Osteocyte (in vitro differentiated cells): ENCODE data around the gene CFAP46. TPM values are rescaled to one million over a fixed set of nuclear protein-coding genes. Genes with fewer than 3 reads are reported as not detected.
"Not testable (repeated sequence)": the region's sequence is repeated elsewhere in the genome, so short reads cannot be mapped to it uniquely, and the experiment has no call there.

Source experiments
- DNase-seq: peaks from one replicate; pipeline ENCODE4 v3.0.0; 2021; ENCODE audit warnings: mixed read lengths; ENCODE audit not compliant: unreplicated experiment; ENCODE audit errors: extremely low spot score
- H3K27ac Mint-ChIP-seq: one replicate; pipeline ENCODE4 v1.8.0; 2021; ENCODE audit warnings: mild to moderate bottlenecking, mixed read lengths; ENCODE audit not compliant: unreplicated experiment
- H3K27me3 Mint-ChIP-seq: one replicate; pipeline ENCODE4 v1.8.0; 2021; ENCODE audit warnings: mixed read lengths; ENCODE audit not compliant: unreplicated experiment
- H3K36me3 Mint-ChIP-seq: one replicate; pipeline ENCODE4 v1.8.0; 2021; ENCODE audit warnings: mixed read lengths; ENCODE audit not compliant: unreplicated experiment
- H3K4me1 Mint-ChIP-seq: one replicate; pipeline ENCODE4 v1.8.0; 2021; ENCODE audit warnings: mixed read lengths; ENCODE audit not compliant: unreplicated experiment
- H3K4me3 Mint-ChIP-seq: one replicate; pipeline ENCODE4 v1.8.0; 2021; ENCODE audit warnings: mild to moderate bottlenecking, moderate library complexity, mixed read lengths; ENCODE audit not compliant: unreplicated experiment
- H3K9me3 Mint-ChIP-seq: one replicate; pipeline ENCODE4 v1.8.0; 2021; ENCODE audit warnings: mixed read lengths; ENCODE audit not compliant: unreplicated experiment
- total RNA-seq: library from RNA; stranded (reverse); gene quantifications from 2 replicates; pipeline ENCODE4 v1.2.1, GENCODE V29; 2021
- TF ChIP-seq, protein P1 (sequence below): fragments of 200-600 bp; sonication (generic); IDR thresholded peaks from 2 replicates; pipeline ENCODE4 v1.5.0; 2021; ENCODE audit warnings: antibody characterized with exemption, mild to moderate bottlenecking, moderate library complexity

Gene CFAP46
- total RNA-seq, 1 donor from 2014 or later = 0.56 TPM

DNA sequence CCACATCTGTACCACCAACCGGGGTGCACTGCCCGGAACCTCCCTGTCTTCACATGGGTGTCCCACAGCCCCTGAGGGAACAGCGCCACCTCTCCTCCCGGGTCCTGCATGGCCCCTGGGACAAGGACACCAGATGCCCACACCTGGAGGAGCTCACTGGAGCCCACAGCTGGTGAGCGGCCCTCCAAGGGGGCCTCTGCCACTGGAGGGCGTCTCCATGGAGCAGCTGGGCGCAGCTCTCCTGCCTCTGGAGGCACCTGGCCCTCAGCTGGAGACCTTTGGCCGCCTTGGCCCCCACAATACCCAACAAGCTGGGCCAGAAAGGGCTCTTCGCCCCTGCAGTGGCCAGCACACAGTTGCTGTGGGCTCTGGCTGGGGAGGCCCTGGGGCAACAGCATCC is 149.2 kb downstream of the CFAP46 start:
- H3K4me1 Mint-ChIP-seq = no peaks in the 10 kb centered on the region
- TF ChIP-seq, protein P1, sequence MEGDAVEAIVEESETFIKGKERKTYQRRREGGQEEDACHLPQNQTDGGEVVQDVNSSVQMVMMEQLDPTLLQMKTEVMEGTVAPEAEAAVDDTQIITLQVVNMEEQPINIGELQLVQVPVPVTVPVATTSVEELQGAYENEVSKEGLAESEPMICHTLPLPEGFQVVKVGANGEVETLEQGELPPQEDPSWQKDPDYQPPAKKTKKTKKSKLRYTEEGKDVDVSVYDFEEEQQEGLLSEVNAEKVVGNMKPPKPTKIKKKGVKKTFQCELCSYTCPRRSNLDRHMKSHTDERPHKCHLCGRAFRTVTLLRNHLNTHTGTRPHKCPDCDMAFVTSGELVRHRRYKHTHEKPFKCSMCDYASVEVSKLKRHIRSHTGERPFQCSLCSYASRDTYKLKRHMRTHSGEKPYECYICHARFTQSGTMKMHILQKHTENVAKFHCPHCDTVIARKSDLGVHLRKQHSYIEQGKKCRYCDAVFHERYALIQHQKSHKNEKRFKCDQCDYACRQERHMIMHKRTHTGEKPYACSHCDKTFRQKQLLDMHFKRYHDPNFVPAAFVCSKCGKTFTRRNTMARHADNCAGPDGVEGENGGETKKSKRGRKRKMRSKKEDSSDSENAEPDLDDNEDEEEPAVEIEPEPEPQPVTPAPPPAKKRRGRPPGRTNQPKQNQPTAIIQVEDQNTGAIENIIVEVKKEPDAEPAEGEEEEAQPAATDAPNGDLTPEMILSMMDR = no peak
- H3K27ac Mint-ChIP-seq = no peak overlapping the region
- peaks cover 5% of the 10 kb centered on the region for H3K27me3 Mint-ChIP-seq
- H3K36me3 Mint-ChIP-seq = no peaks in the 10 kb centered on the region
- H3K4me3 Mint-ChIP-seq = no peak overlapping the region
- DNase-seq = no peak
- H3K9me3 Mint-ChIP-seq = no peaks in the 10 kb centered on the region

DNA sequence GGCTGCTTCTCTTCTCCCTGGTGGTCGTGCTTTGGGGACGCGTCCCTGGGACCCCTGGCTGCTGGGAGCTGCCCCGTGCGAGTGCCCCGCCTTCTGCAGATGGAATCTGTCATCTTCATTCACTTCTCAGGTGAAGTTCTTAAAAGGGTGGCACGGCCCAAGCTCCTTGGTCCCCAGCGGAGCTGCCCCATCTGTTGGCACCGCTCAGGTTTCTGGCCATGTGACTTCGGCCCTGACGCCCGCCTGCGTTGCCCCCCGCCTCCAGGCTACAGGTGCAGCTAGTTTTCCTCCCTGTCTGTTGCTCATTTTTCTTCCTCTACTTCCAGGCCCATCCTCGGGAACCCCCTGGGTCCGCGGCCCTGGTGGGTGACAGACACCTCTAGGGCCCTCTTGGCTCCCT is 149.6 kb downstream of the CFAP46 start:
- no peaks in the 10 kb centered on the region for H3K9me3 Mint-ChIP-seq
- no peaks in the 10 kb centered on the region for H3K36me3 Mint-ChIP-seq
- H3K4me1 Mint-ChIP-seq = no peaks in the 10 kb centered on the region
- no peak for DNase-seq
- H3K4me3 Mint-ChIP-seq = no peak overlapping the region
- TF ChIP-seq, protein P1 = no peak
- H3K27me3 Mint-ChIP-seq = peaks cover 5% of the 10 kb centered on the region
- no peak overlapping the region for H3K27ac Mint-ChIP-seq

DNA sequence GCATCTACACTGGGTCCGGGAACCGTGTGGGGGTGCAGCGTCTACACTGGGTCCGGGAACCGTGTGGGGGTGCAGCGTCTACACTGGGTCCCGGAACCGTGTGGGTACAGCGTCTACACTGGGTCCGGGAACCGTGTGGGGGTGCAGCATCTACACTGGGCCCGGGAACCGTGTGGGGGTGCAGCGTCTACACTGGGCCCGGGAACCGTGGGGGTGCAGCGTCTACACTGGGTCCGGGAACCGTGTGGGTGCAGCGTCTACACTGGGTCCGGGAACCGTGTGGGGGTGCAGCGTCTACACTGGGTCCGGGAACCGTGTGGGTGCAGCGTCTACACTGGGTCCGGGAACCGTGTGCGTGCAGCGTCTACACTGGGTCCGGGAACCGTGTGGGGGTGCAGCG is 150.3 kb downstream of the CFAP46 start:
- not testable (repeated sequence) for H3K27me3 Mint-ChIP-seq, H3K36me3 Mint-ChIP-seq, DNase-seq, H3K4me1 Mint-ChIP-seq, H3K4me3 Mint-ChIP-seq, H3K27ac Mint-ChIP-seq, H3K9me3 Mint-ChIP-seq

DNA sequence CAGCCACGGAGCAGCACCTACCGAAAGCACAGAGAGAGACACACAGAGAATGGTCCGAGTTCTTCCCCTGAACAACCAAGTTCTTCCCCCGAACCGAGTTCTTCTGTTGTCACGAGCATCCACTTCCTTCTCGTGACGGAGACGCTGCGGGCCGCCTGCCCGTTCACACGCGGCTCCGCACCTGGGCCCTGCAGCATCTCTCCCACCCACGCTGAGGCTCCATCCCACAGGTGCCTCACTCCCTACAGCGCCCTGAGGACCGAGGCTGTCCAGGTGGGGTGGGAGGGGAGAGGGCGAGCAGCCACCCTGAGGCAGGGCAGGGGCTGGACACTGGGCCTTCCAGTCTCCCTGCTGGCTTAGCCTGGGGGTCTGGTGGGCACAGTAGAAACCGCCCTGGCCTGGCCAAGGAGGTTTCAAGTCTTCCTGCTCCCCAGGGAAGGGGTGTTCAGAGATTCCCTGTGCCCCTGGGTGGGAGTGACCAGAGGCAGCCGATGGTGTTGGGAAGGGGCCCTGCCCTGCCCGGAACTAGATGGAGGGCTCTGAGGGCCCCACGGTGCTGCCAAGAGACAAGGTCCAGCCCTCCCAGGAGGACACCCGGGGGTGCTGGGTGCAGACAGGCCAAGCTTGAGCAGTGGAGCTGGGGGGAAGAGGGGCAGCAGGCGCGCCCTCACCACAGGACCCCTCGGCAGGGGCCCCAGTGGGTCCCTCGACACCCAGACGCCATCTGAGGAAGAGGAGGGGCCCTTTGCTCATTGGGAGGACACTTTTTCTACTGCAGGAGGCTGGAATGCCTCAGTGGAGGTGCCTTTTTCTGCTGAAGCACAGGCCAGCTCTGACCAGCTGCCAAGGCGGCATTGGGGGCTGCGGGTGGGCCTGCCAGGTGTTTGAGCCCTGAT is 151.2 kb downstream of the CFAP46 start:
- no peak overlapping the region for H3K4me3 Mint-ChIP-seq
- no peaks in the 10 kb centered on the region for H3K4me1 Mint-ChIP-seq
- H3K27ac Mint-ChIP-seq = no peak overlapping the region
- H3K36me3 Mint-ChIP-seq = no peaks in the 10 kb centered on the region
- TF ChIP-seq, protein P1 = no peak
- DNase-seq = no peak
- H3K9me3 Mint-ChIP-seq = no peaks in the 10 kb centered on the region
- H3K27me3 Mint-ChIP-seq = peaks cover 5% of the 10 kb centered on the region

DNA sequence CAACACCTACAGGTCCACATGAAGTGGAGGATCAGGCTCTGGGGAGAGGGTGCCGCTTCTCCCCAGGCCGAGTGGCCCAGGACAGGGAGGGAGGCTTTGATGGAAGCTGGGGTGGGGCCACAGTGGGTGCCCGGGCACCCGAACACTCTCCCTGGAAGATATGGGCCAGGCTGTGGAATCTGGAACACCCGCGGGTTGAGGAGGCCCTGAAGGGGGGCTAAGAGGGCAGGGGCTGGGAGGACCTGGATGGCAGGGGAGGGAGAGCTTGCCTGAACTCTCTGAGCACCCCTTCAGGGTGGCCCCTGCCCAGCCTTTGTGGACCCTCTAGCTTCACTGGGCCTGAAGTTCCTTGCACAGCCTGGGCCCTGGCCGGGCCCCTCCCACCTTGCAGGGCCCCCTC is 151.9 kb downstream of the CFAP46 start:
- Mint-ChIP-seq H3K27me3 (peaks cover 5% of the 10 kb centered on the region), H3K27ac (no peak overlapping the region), H3K9me3 (no peaks in the 10 kb centered on the region), H3K4me1 (no peaks in the 10 kb centered on the region), H3K36me3 (no peaks in the 10 kb centered on the region), H3K4me3 (no peak overlapping the region)
- TF ChIP-seq, protein P1 = no peak
- no peak for DNase-seq
